MCF 10A (cell line): ENCODE measurements around the gene ZHX3. TPM values are rescaled to one million over a fixed set of nuclear protein-coding genes. Genes with fewer than 3 reads are reported as not detected.

Experiments
- BruUV-seq: library from RNA; stranded (reverse); fragments of 400-500 nt; replicated peaks from 2 replicates; lab custom pipeline; 2021; lab: Mats Ljungman, UMichigan
- CTCF ChIA-PET: fragments of 300-600 bp; sonication (Branson Sonifier 250); formaldehyde crosslinking; extraction: SDS; loops from one replicate; lab custom pipeline; 2021; ENCODE audit warnings: antibody characterized with exemption, inconsistent platforms; lab: Yijun Ruan, JAX
- POLR2A ChIA-PET: fragments of 300-600, 350-650 bp; sonication (Branson Sonifier 250); formaldehyde crosslinking; extraction: SDS; loops from one replicate; lab custom pipeline; 2020; ENCODE audit warnings: antibody characterized with exemption, inconsistent platforms; lab: Yijun Ruan, JAX
- DNase-seq: peaks from one replicate; pipeline ENCODE4 v3.0.0-alpha.2; 2018; ENCODE audit not compliant: unreplicated experiment
- H3K27ac Mint-ChIP-seq: one replicate; pipeline ENCODE4 v1.8.0; 2022; ENCODE audit warnings: mild to moderate bottlenecking, low read depth, mixed read lengths; ENCODE audit not compliant: unreplicated experiment
- H3K27me3 Mint-ChIP-seq: one replicate; pipeline ENCODE4 v1.8.0; 2022; ENCODE audit warnings: mixed read lengths; ENCODE audit not compliant: insufficient read depth, unreplicated experiment
- H3K36me3 Mint-ChIP-seq: one replicate; pipeline ENCODE4 v1.8.0; 2022; ENCODE audit warnings: mild to moderate bottlenecking, moderate library complexity, mixed read lengths; ENCODE audit not compliant: insufficient read depth, unreplicated experiment
- H3K4me1 Mint-ChIP-seq: one replicate; pipeline ENCODE4 v1.8.0; 2022; ENCODE audit warnings: mixed read lengths; ENCODE audit not compliant: insufficient read depth, unreplicated experiment
- H3K4me3 Mint-ChIP-seq: one replicate; pipeline ENCODE4 v1.8.0; 2022; ENCODE audit warnings: mild to moderate bottlenecking, moderate library complexity, mixed read lengths; ENCODE audit not compliant: unreplicated experiment
- H3K9me3 Mint-ChIP-seq: one replicate; pipeline ENCODE4 v1.8.0; 2022; ENCODE audit warnings: mixed read lengths; ENCODE audit not compliant: unreplicated experiment
- CTCF ChIP-seq: fragments of 200-600 bp; IDR thresholded peaks from one replicate; pipeline ENCODE4 v1.8.0; 2022; ENCODE audit warnings: antibody characterized with exemption, mild to moderate bottlenecking; ENCODE audit not compliant: unreplicated experiment
- intact Hi-C: fragments of 100-400 bp; cut with micrococcal nuclease; formaldehyde crosslinking; loops from 2 replicates; pipeline ENCODE4 v1.14.1; 2022
- total RNA-seq: library from RNA; stranded (reverse); gene quantifications from 2 replicates; pipeline ENCODE4 v1.2.3, GENCODE V29; 2022

Gene ZHX3
- total RNA-seq, 1 experiment from 2014 or later, result 34.1 TPM

GRCh38 chr20:41225091-41225490 lies 92.4 kb downstream of the ZHX3 start:
- H3K4me3 Mint-ChIP-seq, result no peak overlapping the region
- POLR2A ChIA-PET, result interaction anchor here (0.9 to 1.3 kb wide), 3 partner anchors 22 to 91 kb away, joined by 3 to 4 read pairs (median 4); no protein-coding TSS in a partner anchor
- H3K4me1 Mint-ChIP-seq, result peaks cover 16% of the 10 kb centered on the region
- no peaks in the 10 kb centered on the region for H3K27me3 Mint-ChIP-seq
- no peak for TF ChIP-seq CTCF
- H3K27ac Mint-ChIP-seq, result no peak overlapping the region
- no peak for DNase-seq
- CTCF ChIA-PET, result interaction anchor here (0.6 to 6.8 kb wide), 11 partner anchors 8 to 262 kb away, joined by 3 to 44 read pairs (median 6); partner anchors contain the start of gene LPIN3
- BruUV-seq, result no TSS peak
- H3K36me3 Mint-ChIP-seq, result peaks cover 8% of the 10 kb centered on the region
- intact Hi-C loops, result no loop called here
- H3K9me3 Mint-ChIP-seq, result peaks cover 7% of the 10 kb centered on the region

- TF ChIP-seq CTCF, result no peak
Observed at GRCh38 chr20:41224281-41224680, 93.2 kb downstream of the ZHX3 start.

GRCh38 chr20:41223112-41223511 lies 94.4 kb downstream of the ZHX3 start:
- intact Hi-C loops, result no loop called here
- CTCF ChIA-PET, result interaction anchor here (0.6 to 6.8 kb wide), 13 partner anchors 9 to 260 kb away, joined by 3 to 44 read pairs (median 5); partner anchors contain the start of gene LPIN3
- Mint-ChIP-seq H3K4me3 (no peak overlapping the region), H3K4me1 (peaks cover 10% of the 10 kb centered on the region), H3K27ac (no peak overlapping the region), H3K9me3 (peaks cover 7% of the 10 kb centered on the region), H3K36me3 (peaks cover 8% of the 10 kb centered on the region), H3K27me3 (no peaks in the 10 kb centered on the region)
- no peak for TF ChIP-seq CTCF
- no peak for DNase-seq
- POLR2A ChIA-PET, result interaction anchor here (0.5 to 1.9 kb wide), 8 partner anchors 8 to 94 kb away, joined by 3 to 10 read pairs (median 4); partner anchors contain the start of gene ZHX3
- BruUV-seq, result no TSS peak

More at GRCh38 chr20:41224281-41224680, 93.2 kb downstream of the ZHX3 start:
- Mint-ChIP-seq H3K36me3 (peaks cover 8% of the 10 kb centered on the region), H3K4me3 (no peak overlapping the region), H3K9me3 (peaks cover 7% of the 10 kb centered on the region), H3K27ac (peak overlapping the region; percentile 18), H3K4me1 (peaks cover 16% of the 10 kb centered on the region), H3K27me3 (no peaks in the 10 kb centered on the region)
- ChIA-PET CTCF (interaction anchor here (0.5 to 6.8 kb wide), 18 partner anchors 9 to 261 kb away, joined by 3 to 44 read pairs (median 5); partner anchors contain the start of gene LPIN3), POLR2A (interaction anchor here (0.9 to 1.9 kb wide), 10 partner anchors 8 to 105 kb away, joined by 3 to 10 read pairs (median 4); partner anchors contain the start of gene ZHX3)
- no peak for DNase-seq
- intact Hi-C loops, result no loop called here
- no TSS peak for BruUV-seq

GRCh38 chr20:41222703-41223102 lies 94.8 kb downstream of the ZHX3 start:
- H3K9me3 Mint-ChIP-seq, result peaks cover 7% of the 10 kb centered on the region
- POLR2A ChIA-PET, result interaction anchor here (1.5 to 1.9 kb wide), 6 partner anchors 8 to 94 kb away, joined by 3 to 10 read pairs (median 6); partner anchors contain the start of gene ZHX3
- CTCF ChIA-PET, result interaction anchor here (0.7 to 6.8 kb wide), 6 partner anchors 11 to 117 kb away, joined by 4 to 44 read pairs (median 14); partner anchors contain the start of gene LPIN3

More at GRCh38 chr20:41222703-41223102, 94.8 kb downstream of the ZHX3 start:
- Mint-ChIP-seq H3K27me3 (no peaks in the 10 kb centered on the region), H3K36me3 (peaks cover 8% of the 10 kb centered on the region), H3K4me1 (peaks cover 10% of the 10 kb centered on the region), H3K27ac (no peak overlapping the region), H3K4me3 (no peak overlapping the region)
- intact Hi-C loops, result no loop called here
- TF ChIP-seq CTCF, result no peak
- no peak for DNase-seq
- no TSS peak for BruUV-seq
